Natural killer cell (primary cell): ENCODE data around the gene RHOBTB3. TPM values are rescaled to one million over a fixed set of nuclear protein-coding genes. Genes with fewer than 3 reads are reported as not detected.
"Not testable (repeated sequence)": the region's sequence is repeated elsewhere in the genome, so short reads cannot be mapped to it uniquely, and the experiment has no call there.

Experiments
- ATAC-seq, 3 donors: fragments of 150-1000 bp in 2 of 3; fragments of 200-7000 bp in 1 of 3; cut with Tn5 transposase; 1 replicate in 1 of 3; 2 replicates in 2 of 3; pipeline ENCODE4 v1.10.0; 2021; ENCODE audit warnings: mild to moderate bottlenecking in 2 of 3, moderate library complexity in 2 of 3
- DNase-seq, 2 donors: peaks; one replicate each; pipeline versions ENCODE4 v3.0.0 to v3.0.0-alpha.2; 2013 to 2021; ENCODE audit warnings: mixed read lengths in 1 of 2
- H3K27ac ChIP-seq: one replicate; pipeline ENCODE4 v1.5.1; 2013; ENCODE audit warnings: mild to moderate bottlenecking, low read length
- H3K27me3 ChIP-seq: one replicate; pipeline ENCODE4 v1.6.1; 2013; ENCODE audit warnings: low read length; ENCODE audit not compliant: control insufficient read depth, insufficient read depth
- H3K36me3 ChIP-seq: one replicate; pipeline ENCODE4 v1.6.1; 2013; ENCODE audit warnings: low read length; ENCODE audit not compliant: control insufficient read depth, insufficient read depth
- H3K4me1 ChIP-seq: one replicate; pipeline ENCODE4 v1.6.1; 2013; ENCODE audit warnings: low read length; ENCODE audit not compliant: control insufficient read depth, insufficient read depth
- H3K4me3 ChIP-seq: one replicate; pipeline ENCODE4 v1.5.1; 2013; ENCODE audit warnings: low read length
- H3K9me3 ChIP-seq: one replicate; pipeline ENCODE4 v1.6.1; 2013; ENCODE audit warnings: low read length; ENCODE audit not compliant: control insufficient read depth, insufficient read depth
- H3K27ac Mint-ChIP-seq, 2 donors: one replicate each; pipeline ENCODE4 v1.8.0; 2022; ENCODE audit warnings: mild to moderate bottlenecking in 2 of 2, mixed read lengths in 2 of 2, moderate library complexity in 1 of 2
- H3K27me3 Mint-ChIP-seq, 2 donors: one replicate each; pipeline ENCODE4 v1.8.0; 2022; ENCODE audit warnings: low read depth in 2 of 2, mixed read lengths in 2 of 2
- H3K36me3 Mint-ChIP-seq: one replicate; pipeline ENCODE4 v1.8.0; 2022; ENCODE audit warnings: mixed read lengths
- H3K4me1 Mint-ChIP-seq, 2 donors: one replicate each; pipeline ENCODE4 v1.8.0; 2022; ENCODE audit warnings: mixed read lengths in 2 of 2
- H3K4me3 Mint-ChIP-seq: one replicate; pipeline ENCODE4 v1.8.0; 2022; ENCODE audit warnings: mild to moderate bottlenecking, moderate library complexity, mixed read lengths
- H3K9me3 Mint-ChIP-seq, 2 donors: one replicate each; pipeline ENCODE4 v1.8.0; 2022; ENCODE audit warnings: mixed read lengths in 2 of 2
- CTCF ChIP-seq: fragments of 200-600 bp; IDR thresholded peaks from one replicate; pipeline ENCODE4 v1.8.0; 2022; ENCODE audit warnings: antibody characterized with exemption
- WGBS: methylation state at CpG from one replicate; pipeline ENCODE4 v1.1.7; 2013; ENCODE audit warnings: missing lambda C conversion rate; ENCODE audit not compliant: insufficient coverage; 5-methylcytosine and 5-hydroxymethylcytosine counted together
- intact Hi-C: fragments of 100-400 bp; cut with micrococcal nuclease; formaldehyde crosslinking; loops from one replicate; pipeline ENCODE4 v1.14.2; 2022
- total RNA-seq, 4 donors: library from RNA; stranded (reverse); fragments of 120-200 nt in 1 of 4; gene quantifications; one replicate each; pipeline versions ENCODE4 v1.2.3 to v1.2.4, GENCODE V29; 2013 to 2022

Gene RHOBTB3
- total RNA-seq, 3 donors from 2014 or later (not counting 1 experiment from before 2014, with no cell fraction given) = 46.5 to 55.1 (median 46.5) TPM

DNA sequence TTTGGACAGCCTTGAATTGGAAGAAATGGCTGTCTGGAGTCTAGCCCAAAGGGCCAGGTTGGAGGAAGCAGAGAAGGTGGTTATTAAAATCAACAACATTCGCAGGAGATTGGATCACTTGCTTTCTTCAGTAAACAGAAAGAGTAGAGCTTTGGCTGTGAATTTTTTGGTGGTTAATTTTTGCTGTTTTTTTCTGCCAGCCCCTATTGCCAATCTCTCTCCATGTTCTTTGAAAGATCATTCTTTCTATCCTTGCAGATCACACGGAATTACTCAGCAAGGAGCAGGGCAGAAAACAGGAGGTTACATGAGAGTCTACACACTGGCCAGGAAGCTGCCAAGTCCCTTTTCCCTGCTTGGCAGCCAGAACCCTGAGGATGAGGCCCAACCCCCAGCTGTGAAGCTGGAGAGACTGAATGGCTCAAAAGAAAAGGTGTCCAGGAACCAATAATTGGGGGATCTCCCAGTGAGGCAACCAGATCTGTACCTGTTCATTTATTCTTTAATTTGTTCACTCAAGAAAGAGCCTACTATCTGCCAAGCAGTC is 78.4 kb downstream of the RHOBTB3 start:
- Mint-ChIP-seq H3K4me1 (peaks cover 63% of the 10 kb centered on the region in 2 donors), H3K4me3 (peak overlapping the region; percentile 77), H3K27me3 (no peaks in the 10 kb centered on the region), H3K9me3 (no peaks in the 10 kb centered on the region), H3K27ac (peak overlapping the region; percentile 81 to 94), H3K36me3 (peaks cover 13% of the 10 kb centered on the region)
- peaks cover 22% of the 10 kb centered on the region for H3K36me3 ChIP-seq
- ATAC-seq (no peak), DNase-seq (peak in 1 of 2 donors; percentile 21)
- no peaks in the 10 kb centered on the region for H3K27me3 ChIP-seq
- H3K4me1 ChIP-seq = peaks cover 44% of the 10 kb centered on the region
- intact Hi-C loops = loop anchor here (2.0 kb wide), 3 partner anchors 13 to 37 kb away; partner anchors contain the start of gene GLRX
- H3K9me3 ChIP-seq = no peaks in the 10 kb centered on the region
- peak overlapping the region; percentile 77 for H3K27ac ChIP-seq
- 79% methylated on average over 2 of the region's 2 CpGs for WGBS
- no peak for TF ChIP-seq CTCF
- no peak overlapping the region for H3K4me3 ChIP-seq

- peak overlapping the region; percentile 77 for H3K4me3 Mint-ChIP-seq
- Histone ChIP-seq H3K36me3 (peaks cover 32% of the 10 kb centered on the region), H3K4me3 (no peak overlapping the region), H3K27me3 (no peaks in the 10 kb centered on the region), H3K9me3 (no peaks in the 10 kb centered on the region), H3K27ac (peak overlapping the region; percentile 77), H3K4me1 (peaks cover 47% of the 10 kb centered on the region)
- intact Hi-C loops = no loop called here
- TF ChIP-seq CTCF = no peak
- H3K27me3 Mint-ChIP-seq = no peaks in the 10 kb centered on the region
- peaks cover 69 to 73% of the 10 kb centered on the region in 2 donors for H3K4me1 Mint-ChIP-seq
- peaks cover 15% of the 10 kb centered on the region for H3K36me3 Mint-ChIP-seq
- no peak for ATAC-seq
- no peaks in the 10 kb centered on the region for H3K9me3 Mint-ChIP-seq
- peak overlapping the region; percentile 81 to 94 for H3K27ac Mint-ChIP-seq
- DNase-seq = peak in 1 of 2 donors; percentile 54
- WGBS = 26% methylated on average over 4 of the region's 5 CpGs
Measured at GRCh38 chr5:95810305-95811125, 79.4 kb downstream of the RHOBTB3 start.

DNA sequence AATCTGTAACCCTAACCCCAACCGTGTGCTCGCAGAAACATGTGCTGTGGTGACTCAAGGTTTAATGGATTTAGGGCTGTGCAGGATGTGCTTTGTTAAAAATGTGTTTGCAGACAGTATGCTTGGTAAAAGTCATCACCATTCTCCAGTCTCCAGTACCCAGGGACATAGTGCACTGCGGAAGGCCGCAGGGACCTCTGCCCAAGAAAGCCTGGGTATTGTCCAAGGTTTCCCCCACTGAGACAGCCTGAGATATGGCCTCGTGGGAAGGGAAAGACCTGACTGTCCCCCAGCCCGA is 79.9 kb downstream of the RHOBTB3 start:
- H3K9me3 ChIP-seq, H3K27me3 Mint-ChIP-seq, H3K27me3 ChIP-seq, DNase-seq, ATAC-seq, intact Hi-C loops, H3K9me3 Mint-ChIP-seq, H3K4me3 ChIP-seq, H3K4me3 Mint-ChIP-seq, H3K27ac ChIP-seq: not testable (repeated sequence)
- Mint-ChIP-seq H3K36me3 (peaks cover 20% of the 10 kb centered on the region), H3K27ac (peak overlapping the region; percentile 81 to 94), H3K4me1 (peaks cover 75 to 78% of the 10 kb centered on the region in 2 donors)
- Histone ChIP-seq H3K36me3 (peaks cover 38% of the 10 kb centered on the region), H3K4me1 (peaks cover 52% of the 10 kb centered on the region)
- 76% methylated on average over 6 of the region's 6 CpGs for WGBS

DNA sequence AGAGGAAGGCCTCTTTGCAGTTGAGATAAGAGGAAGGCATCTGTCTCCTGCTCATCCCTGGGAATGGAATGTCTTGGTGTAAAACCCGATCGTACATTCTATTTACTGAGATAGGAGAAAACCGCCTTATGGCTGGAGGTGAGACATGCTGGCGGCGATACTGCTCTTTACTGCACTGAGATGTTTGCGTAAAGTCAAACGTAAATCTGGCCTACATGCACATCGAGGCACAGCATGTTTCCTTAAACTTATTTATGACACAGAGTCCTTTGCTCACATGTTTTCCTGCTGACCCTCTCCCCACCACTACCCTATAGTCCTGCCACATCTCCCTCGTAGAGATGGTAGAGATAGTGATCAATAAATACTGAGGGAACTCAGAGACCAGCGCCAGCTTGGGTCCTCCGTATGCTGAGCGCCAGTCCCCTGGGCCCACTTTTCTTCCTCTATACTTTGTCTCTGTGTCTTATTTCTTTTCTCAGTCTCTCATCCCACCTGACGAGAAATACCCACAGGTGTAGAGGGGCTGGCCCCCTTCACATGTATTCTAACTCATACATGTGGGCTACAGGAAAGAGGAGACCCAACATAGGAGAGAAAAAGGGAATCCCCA is 80.4 kb downstream of the RHOBTB3 start:
- H3K27ac ChIP-seq, H3K27me3 ChIP-seq, H3K4me3 ChIP-seq, H3K9me3 ChIP-seq, H3K27me3 Mint-ChIP-seq, H3K4me3 Mint-ChIP-seq, ATAC-seq, DNase-seq, intact Hi-C loops, H3K9me3 Mint-ChIP-seq: not testable (repeated sequence)
- Histone ChIP-seq H3K36me3 (peaks cover 42% of the 10 kb centered on the region), H3K4me1 (peaks cover 56% of the 10 kb centered on the region)
- Mint-ChIP-seq H3K4me1 (peaks cover 80 to 83% of the 10 kb centered on the region in 2 donors), H3K36me3 (peaks cover 25% of the 10 kb centered on the region), H3K27ac (peak overlapping the region; percentile 81 to 94)
- 89% methylated on average over 12 of the region's 13 CpGs for WGBS
